GM23248 (cell line): ENCODE measurements around the gene ERAS. TPM values are rescaled to one million over a fixed set of nuclear protein-coding genes. Genes with fewer than 3 reads are reported as not detected.

Experiments used
- DNase-seq: peaks from one replicate; pipeline ENCODE4 v3.0.0-alpha.2; 2015
- H2AFZ ChIP-seq: fragments of 200-600 bp; sonication (generic); 2 replicates; pipeline ENCODE4 v1.6.1; 2016; ENCODE audit warnings: antibody characterized with exemption
- H3F3A ChIP-seq: fragments of 200-600 bp; sonication (generic); 2 replicates; pipeline ENCODE4 v1.6.1; 2016; ENCODE audit warnings: mild to moderate bottlenecking, antibody characterized with exemption, mixed run types; ENCODE audit not compliant: insufficient read depth
- H3K27ac ChIP-seq: fragments of 200-600 bp; sonication (generic); 2 replicates; pipeline ENCODE4 v1.5.1; 2016; ENCODE audit warnings: mild to moderate bottlenecking
- H3K27me3 ChIP-seq: fragments of 200-600 bp; sonication (generic); replicated peaks from 2 replicates; pipeline ENCODE4 v1.6.1; 2016; ENCODE audit warnings: mild to moderate bottlenecking; ENCODE audit not compliant: insufficient read depth
- H3K36me3 ChIP-seq: fragments of 200-600 bp; sonication (generic); 2 replicates; pipeline ENCODE4 v1.6.1; 2016; ENCODE audit warnings: low read depth, mild to moderate bottlenecking
- H3K4me1 ChIP-seq: fragments of 200-600 bp; sonication (generic); 2 replicates; pipeline ENCODE4 v1.6.1; 2016; ENCODE audit warnings: mild to moderate bottlenecking; ENCODE audit not compliant: insufficient read depth
- H3K4me2 ChIP-seq: fragments of 200-600 bp; sonication (generic); one replicate; pipeline ENCODE4 v1.6.1; 2016; ENCODE audit warnings: mild to moderate bottlenecking; ENCODE audit not compliant: unreplicated experiment
- H3K4me3 ChIP-seq: fragments of 200-600 bp; sonication (generic); 2 replicates; pipeline ENCODE4 v1.5.1; 2016; ENCODE audit warnings: mild to moderate bottlenecking
- H3K79me2 ChIP-seq: fragments of 200-600 bp; sonication (generic); 2 replicates; pipeline ENCODE4 v1.6.1; 2016; ENCODE audit warnings: mild to moderate bottlenecking; ENCODE audit not compliant: insufficient read depth
- H3K9ac ChIP-seq: fragments of 200-600 bp; sonication (generic); 2 replicates; pipeline ENCODE4 v1.6.1; 2016; ENCODE audit warnings: mild to moderate bottlenecking
- H3K9me2 ChIP-seq: fragments of 200-600 bp; sonication (generic); 2 replicates; pipeline ENCODE4 v1.6.1; 2016; ENCODE audit warnings: mixed run types, mild to moderate bottlenecking, moderate library complexity; ENCODE audit not compliant: insufficient read depth
- H3K9me3 ChIP-seq: fragments of 200-600 bp; sonication (generic); one replicate; pipeline ENCODE4 v1.6.1; 2017; ENCODE audit warnings: low read depth
- H4K20me1 ChIP-seq: fragments of 200-600 bp; sonication (generic); 2 replicates; pipeline ENCODE4 v1.6.0; 2016; ENCODE audit not compliant: insufficient read depth
- EZH2 ChIP-seq: fragments of 200-600 bp; sonication (generic); IDR thresholded peaks from 2 replicates; pipeline ENCODE4 v1.6.1; 2018; ENCODE audit warnings: antibody characterized with exemption, mild to moderate bottlenecking; ENCODE audit not compliant: insufficient read depth, poor library complexity, severe bottlenecking
- EZH2phosphoT487 ChIP-seq: fragments of 200-600 bp; sonication (generic); IDR thresholded peaks from 2 replicates; pipeline ENCODE4 v1.6.1; 2018; ENCODE audit warnings: antibody characterized with exemption, moderate library complexity, mild to moderate bottlenecking, low read depth; ENCODE audit not compliant: insufficient read depth
- WGBS, 2 experiments: methylation state at CpG; one replicate each; pipeline ENCODE4 v1.1.6; 2015 to 2017; ENCODE audit warnings: low lambda C conversion rate in 2 of 2, low coverage in 1 of 2; ENCODE audit errors: missing lambda C conversion rate in 2 of 2; 5-methylcytosine and 5-hydroxymethylcytosine counted together
- in situ Hi-C: fragments of 300-500 bp; cut with MboI; formaldehyde crosslinking; loops from 2 replicates; pipeline ENCODE4 v1.15.0; 2020
- polyA plus RNA-seq: library from polyadenylated mRNA; unstranded; fragments of >200 nt; fragmentation: Nextera tagmentation; extraction: Ambion mirVana; gene quantifications from 2 replicates; pipeline ENCODE4 v1.2.1, GENCODE V29; 2016
- total RNA-seq: library from RNA; depleted of rRNA; stranded (reverse); fragments of >200 nt; shearing (Covaris generic); gene quantifications from 2 replicates; pipeline ENCODE4 v1.2.3, GENCODE V29; 2014

Gene ERAS
- total and polyA plus RNA-seq, 2 experiments from 2014 or later: not detected

DNA sequence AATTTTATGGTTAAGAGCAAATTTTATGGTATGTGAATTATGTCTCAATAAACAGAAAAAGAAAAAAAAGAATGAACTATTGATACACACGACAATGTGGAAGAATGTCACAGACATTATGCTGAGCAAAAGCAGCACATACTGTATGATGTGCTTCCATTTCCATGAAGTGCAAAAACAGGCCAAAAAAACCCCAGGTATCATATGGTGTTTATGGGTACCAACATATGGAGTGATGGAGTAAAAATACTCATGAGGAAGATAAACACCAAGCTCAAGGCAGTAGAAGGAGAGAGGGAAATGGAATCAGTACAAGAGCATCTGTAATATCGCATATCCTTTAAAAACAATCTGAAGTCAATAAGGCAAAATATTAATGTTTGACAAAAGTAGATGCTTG lies 44.1 kb upstream of the ERAS start:
- Histone ChIP-seq H4K20me1 (no peaks in the 10 kb centered on the region), H3F3A (no peaks in the 10 kb centered on the region), H3K4me3 (no peak overlapping the region), H3K4me1 (no peaks in the 10 kb centered on the region), H3K4me2 (no peak overlapping the region), H3K27me3 (no peaks in the 10 kb centered on the region), H3K9ac (no peak overlapping the region), H2AFZ (no peak overlapping the region), H3K79me2 (no peaks in the 10 kb centered on the region), H3K36me3 (no peaks in the 10 kb centered on the region), H3K9me3 (no peaks in the 10 kb centered on the region), H3K27ac (no peak overlapping the region), H3K9me2 (no peaks in the 10 kb centered on the region)
- WGBS, 2 experiments: 42 to 50% methylated on average over 2 of the region's 2 CpGs
- in situ Hi-C loops: no loop called here
- TF ChIP-seq EZH2phosphoT487: no peak
- TF ChIP-seq EZH2: no peak
- no peak for DNase-seq

DNA sequence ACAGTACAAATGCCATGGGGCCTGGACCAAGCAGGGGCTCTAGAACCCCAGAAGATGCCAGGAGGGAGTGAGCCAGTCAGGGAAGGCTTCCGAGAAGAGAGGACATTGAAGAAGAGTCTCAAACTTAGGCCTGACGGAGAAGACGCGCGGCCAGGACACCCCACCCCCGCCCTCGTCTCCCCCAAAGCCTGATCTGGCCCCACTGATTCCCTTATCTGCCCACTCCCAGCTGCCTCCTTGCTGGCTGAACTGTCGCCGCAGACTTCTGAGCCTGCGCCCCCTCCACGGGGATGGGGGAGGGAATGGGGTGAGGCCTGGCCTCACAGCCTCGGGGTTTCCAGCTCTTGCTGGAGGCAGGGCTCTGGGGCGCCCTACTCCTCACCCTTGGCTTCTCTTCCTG lies 43.5 kb upstream of the ERAS start:
- in situ Hi-C loops: no loop called here
- WGBS, 2 experiments: 62 to 66% methylated on average over 2 to 12 of the region's 13 CpGs
- Histone ChIP-seq H2AFZ (no peak overlapping the region), H3K36me3 (no peaks in the 10 kb centered on the region), H3K27ac (no peak overlapping the region), H4K20me1 (no peaks in the 10 kb centered on the region), H3K4me2 (no peak overlapping the region), H3K9me2 (no peaks in the 10 kb centered on the region), H3K9ac (no peak overlapping the region), H3F3A (no peaks in the 10 kb centered on the region), H3K4me3 (no peak overlapping the region), H3K4me1 (no peaks in the 10 kb centered on the region), H3K79me2 (no peaks in the 10 kb centered on the region), H3K9me3 (no peaks in the 10 kb centered on the region), H3K27me3 (no peaks in the 10 kb centered on the region)
- TF ChIP-seq EZH2 (no peak), EZH2phosphoT487 (no peak)
- no peak for DNase-seq

- Histone ChIP-seq H3K4me1 (no peaks in the 10 kb centered on the region), H3K4me3 (no peak overlapping the region), H3K79me2 (no peaks in the 10 kb centered on the region), H3K9me3 (no peaks in the 10 kb centered on the region), H3F3A (no peaks in the 10 kb centered on the region), H3K36me3 (no peaks in the 10 kb centered on the region), H4K20me1 (no peaks in the 10 kb centered on the region), H3K9ac (no peak overlapping the region), H3K27me3 (no peaks in the 10 kb centered on the region), H3K4me2 (no peak overlapping the region), H2AFZ (no peak overlapping the region), H3K9me2 (no peaks in the 10 kb centered on the region), H3K27ac (no peak overlapping the region)
- in situ Hi-C loops: no loop called here
- no peak for TF ChIP-seq EZH2phosphoT487
- no peak for TF ChIP-seq EZH2
- WGBS, 2 experiments: 24 to 36% methylated on average over 3 of the region's 3 CpGs
- DNase-seq: no peak
Measured at GRCh38 chrX:48784726-48785125, 41.6 kb upstream of the ERAS start.

GRCh38 chrX:48785186-48785539 lies 41.1 kb upstream of the ERAS start:
- no peaks in the 10 kb centered on the region for H3K27me3 ChIP-seq
- H3K36me3 ChIP-seq: no peaks in the 10 kb centered on the region
- H2AFZ ChIP-seq: no peak overlapping the region
- H3K9ac ChIP-seq: no peak overlapping the region
- WGBS, 2 experiments: 0% methylated on average over 1 of the region's 1 CpG; no CpG with 5 or more reads in 1 of the 2 experiments
- no peaks in the 10 kb centered on the region for H3K79me2 ChIP-seq
- no peak overlapping the region for H3K4me2 ChIP-seq
- in situ Hi-C loops: no loop called here
- no peaks in the 10 kb centered on the region for H4K20me1 ChIP-seq
- H3K9me3 ChIP-seq: no peaks in the 10 kb centered on the region
- TF ChIP-seq EZH2phosphoT487 (no peak), EZH2 (no peak)
- no peaks in the 10 kb centered on the region for H3K9me2 ChIP-seq
- no peaks in the 10 kb centered on the region for H3K4me1 ChIP-seq
- DNase-seq: no peak
- H3K4me3 ChIP-seq: no peak overlapping the region
- H3F3A ChIP-seq: no peaks in the 10 kb centered on the region
- H3K27ac ChIP-seq: no peak overlapping the region
